Right lobe of liver (tissue), 6 donors: ENCODE data around the gene TMEM272. TPM values are rescaled to one million over a fixed set of nuclear protein-coding genes. Genes with fewer than 3 reads are reported as not detected.

Source experiments
- ATAC-seq, 4 donors: fragments of 200-7000 bp; cut with Tn5 transposase; one replicate each; pipeline ENCODE4 v1.9.1; 2020; ENCODE audit warnings: mild to moderate bottlenecking in 4 of 4, moderate library complexity in 4 of 4
- DNase-seq, 3 donors: peaks; one replicate each; pipeline ENCODE4 v3.0.0-alpha.2; 2020
- H3K27ac ChIP-seq, 3 donors: fragments of 200-600 bp; one replicate each; pipeline ENCODE4 v1.8.0; 2022
- H3K27me3 ChIP-seq, 2 donors: fragments of 200-600 bp; one replicate each; pipeline ENCODE4 v1.8.0; 2022
- H3K36me3 ChIP-seq, 4 donors: fragments of 200-600 bp; sonication (generic) in 1 of 4; one replicate each; pipeline versions ENCODE4 v1.5.1 to v1.8.0; 2017 to 2022; ENCODE audit warnings: control low read depth in 1 of 4
- H3K4me1 ChIP-seq, 4 donors: fragments of 200-600 bp; sonication (generic) in 1 of 4; one replicate each; pipeline versions ENCODE4 v1.5.1 to v1.8.0; 2017 to 2022; ENCODE audit warnings: control low read depth in 1 of 4
- H3K4me3 ChIP-seq, 3 donors: fragments of 200-600 bp; one replicate each; pipeline ENCODE4 v1.8.0; 2022
- H3K9me3 ChIP-seq, 4 donors: fragments of 200-600 bp; sonication (generic) in 1 of 4; one replicate each; pipeline versions ENCODE4 v1.5.1 to v1.8.0; 2017 to 2022; ENCODE audit warnings: control low read depth in 1 of 4
- CTCF ChIP-seq, 4 donors: fragments of 200-600 bp in 3 of 4; fragments of 450-650 bp in 1 of 4; IDR thresholded peaks; one replicate each; pipeline versions ENCODE4 v1.5.1 to v1.8.0; 2016 to 2022; ENCODE audit warnings: antibody characterized with exemption in 4 of 4, mild to moderate bottlenecking in 2 of 4
- POLR2A ChIP-seq: fragments of 450-650 bp; IDR thresholded peaks from one replicate; pipeline ENCODE4 v1.6.1; 2017; ENCODE audit warnings: antibody characterized with exemption, mild to moderate bottlenecking
- WGBS: methylation state at CpG from one replicate; pipeline ENCODE4 v1.1.6; 2018; ENCODE audit warnings: low coverage, low lambda C conversion rate; ENCODE audit not compliant: insufficient coverage; ENCODE audit errors: missing lambda C conversion rate; 5-methylcytosine and 5-hydroxymethylcytosine counted together
- intact Hi-C, 2 donors: fragments of 100-400 bp; cut with DNase I; formaldehyde crosslinking; loops; one replicate each; pipeline versions ENCODE4 v1.11.2 to v1.14.1; 2022
- total RNA-seq, 6 experiments: library from RNA; depleted of rRNA in 2 of 6; stranded (reverse); fragments of >200 nt in 2 of 6; fragmentation: NEBNext Ultra II Directional in 3 of 6; extraction: Animal tissue kit (Norgen Biotek cat#: 25700) in 3 of 6; gene quantifications; one replicate each; pipeline versions ENCODE4 v1.1.0 to v1.2.4, GENCODE V29; 2016 to 2023
- donor health status: DM: no; HTN: yes; CAD: no.
- donor health status: DM: no; HTN: no; CAD: no.
- donor health status: DM: no; HTN: no; CAD: no.
- donor health status: DM: no; HTN: yes; CAD: no.
- donor health status: DM: no; HTN: yes; CAD: no.

TMEM272 gene
- total RNA-seq, 6 experiments from 2014 or later: 0.06 to 0.53 (median 0.33) TPM; not detected in 1

GRCh38 chr13:51772105-51772455 is 72.9 kb downstream of the TMEM272 start:
- intact Hi-C loops: no loop called here
- DNase-seq (no peak), ATAC-seq (no peak)
- Histone ChIP-seq H3K27ac (no peak overlapping the region), H3K27me3 (no peaks in the 10 kb centered on the region), H3K4me1 (no peaks in the 10 kb centered on the region), H3K36me3 (no peaks in the 10 kb centered on the region), H3K9me3 (no peaks in the 10 kb centered on the region), H3K4me3 (no peak overlapping the region)
- WGBS: 0% methylated on average over 1 of the region's 9 CpGs
- TF ChIP-seq CTCF (IDR thresholded peaks at IDR 0.05) (no peak), POLR2A (no peak)

GRCh38 chr13:51771418-51772104 is 73.4 kb downstream of the TMEM272 start:
- no peak overlapping the region for H3K27ac ChIP-seq
- WGBS: 90% methylated on average over 7 of the region's 17 CpGs
- no peak for DNase-seq
- H3K27me3 ChIP-seq: no peaks in the 10 kb centered on the region
- intact Hi-C loops: no loop called here
- no peaks in the 10 kb centered on the region for H3K4me1 ChIP-seq
- H3K9me3 ChIP-seq: no peaks in the 10 kb centered on the region
- peak; percentile 25 to 34 (median 32) for ATAC-seq
- no peak overlapping the region for H3K4me3 ChIP-seq
- TF ChIP-seq CTCF (IDR thresholded peaks at IDR 0.05) (no peak), POLR2A (no peak)
- no peaks in the 10 kb centered on the region for H3K36me3 ChIP-seq

GRCh38 chr13:51770681-51771417 is 74.1 kb downstream of the TMEM272 start:
- DNase-seq (no peak), ATAC-seq (peak in 1 of 4 donors; percentile 4)
- H3K9me3 ChIP-seq: no peaks in the 10 kb centered on the region
- no peak overlapping the region for H3K27ac ChIP-seq
- 83% methylated on average over 6 of the region's 11 CpGs for WGBS
- intact Hi-C loops: no loop called here
- H3K4me3 ChIP-seq: no peak overlapping the region
- no peaks in the 10 kb centered on the region for H3K4me1 ChIP-seq
- TF ChIP-seq POLR2A (no peak), CTCF (IDR thresholded peaks at IDR 0.05) (no peak)
- H3K36me3 ChIP-seq: no peaks in the 10 kb centered on the region
- H3K27me3 ChIP-seq: no peaks in the 10 kb centered on the region

GRCh38 chr13:51770160-51770559 is 74.8 kb downstream of the TMEM272 start:
- WGBS: 81% methylated on average over 3 of the region's 6 CpGs
- no peaks in the 10 kb centered on the region for H3K4me1 ChIP-seq
- ATAC-seq: peak in 3 of 4 donors; percentile 31 to 45 (median 42)

More at GRCh38 chr13:51770160-51770559, 74.8 kb downstream of the TMEM272 start:
- no peak for DNase-seq
- no peaks in the 10 kb centered on the region for H3K27me3 ChIP-seq
- TF ChIP-seq POLR2A (no peak), CTCF (IDR thresholded peaks at IDR 0.05) (no peak)
- intact Hi-C loops: no loop called here
- H3K36me3 ChIP-seq: no peaks in the 10 kb centered on the region
- H3K27ac ChIP-seq: peak overlapping the region in 1 of 3 donors; percentile 23
- H3K4me3 ChIP-seq: no peak overlapping the region
- H3K9me3 ChIP-seq: no peaks in the 10 kb centered on the region
